Stimulated activated CD8-positive, alpha-beta memory T cell treated with anti-CD3 and anti-CD28 coated beads, Interleukin-12 subunit alpha, Interleukin-12 subunit beta, amount 100 ng/mL, for 24 hours (primary cell): ENCODE data around the gene LRRN3.

Source experiments
- DNase-seq: peaks from one replicate; pipeline ENCODE4 v3.0.0-alpha.2; 2020; ENCODE audit errors: extremely low read depth

Gene LRRN3

GRCh38 chr7:111162692-111163091 lies 71.8 kb downstream of the LRRN3 start:
- no peak for DNase-seq

GRCh38 chr7:111164442-111164841 lies 73.5 kb downstream of the LRRN3 start:
- no peak for DNase-seq

GRCh38 chr7:111168182-111168581 lies 77.3 kb downstream of the LRRN3 start:
- DNase-seq, result no peak

GRCh38 chr7:111172564-111173257 lies 81.8 kb downstream of the LRRN3 start:
- no peak for DNase-seq

- no peak for DNase-seq
Observed at GRCh38 chr7:111173528-111173927, 82.6 kb downstream of the LRRN3 start.

GRCh38 chr7:111173990-111174389 lies 83.1 kb downstream of the LRRN3 start:
- no peak for DNase-seq

GRCh38 chr7:111174510-111174909 lies 83.6 kb downstream of the LRRN3 start:
- no peak for DNase-seq
